ENCODE data around the gene SS18L1. TPM values are rescaled to one million over a fixed set of nuclear protein-coding genes. Genes with fewer than 3 reads are reported as not detected.

The SS18L1 gene
- total and polyA plus RNA-seq, 10 of the 15 experiments (the other 5 are each of a cell fraction or from before 2014, with no cell fraction given), result 1.8 to 20.0 (median 6.6) TPM

- Histone ChIP-seq H3K36me3 (ENCODE audit: control insufficient read depth in 2 of 2, insufficient read depth in 2 of 2, low read length in 1 of 2) (no peaks in the 10 kb centered on the region), H3K9ac (ENCODE audit: control insufficient read depth, insufficient read depth, low read length) (no peak within 1 kb of the TSS), H3K27me3 (replicated peaks in 1 of 2; ENCODE audit: control insufficient read depth in 2 of 2, insufficient read depth in 2 of 2, low read length in 1 of 2) (peaks cover 1 to 10% of the 10 kb centered on the region in 2 experiments; a peak in 3 of 4 replicates), H3K9me3 (replicated peaks; ENCODE audit: control insufficient read depth, insufficient read depth, low read length) (no peaks in the 10 kb centered on the region), H3K4me1 (ENCODE audit: control insufficient read depth, insufficient read depth, low read length) (no peaks in the 10 kb centered on the region), H2AFZ (ENCODE audit: control insufficient read depth, low read depth, low read length) (no peak within 1 kb of the TSS), H3K4me3 (no peak within 1 kb of the TSS), H3K79me2 (ENCODE audit: control insufficient read depth, insufficient read depth, low read length) (no peaks in the 10 kb centered on the region), H4K20me1 (ENCODE audit: control insufficient read depth, insufficient read depth) (no peaks in the 10 kb centered on the region; the same call in 1 of the 2 replicates), H3K27ac (ENCODE audit: control insufficient read depth, insufficient read depth) (no peak within 1 kb of the TSS), H3K4me2 (ENCODE audit: control insufficient read depth, insufficient read depth) (0 out of 2 replicates have a peak within 1 kb of the TSS, but pooled peaks have one; percentile 17)
- SMC1A ChIA-PET (ENCODE audit: uncharacterized antibody, unreplicated experiment), result no interaction called here
- DNase-seq (ENCODE audit: low read depth, low spot score), result no peak
- FAIRE-seq, result no peak
- CTCF ChIA-PET, result no interaction called here
- POLR2A ChIA-PET, result no interaction called here
- peak; percentile 67 for ATAC-seq
- in situ Hi-C loops (cut with MboI), result no loop called here
- intact Hi-C loops (cut with micrococcal nuclease; ENCODE audit: unreplicated experiment), result no loop called here
- BruUV-seq (replicated peaks), result no TSS peak
- 2% methylated on average over 24 of the region's 84 CpGs for WGBS (ENCODE audit: insufficient coverage, insufficient replicate concordance, low lambda C conversion rate, missing lambda C conversion rate)
- RAD21 ChIA-PET (ENCODE audit: unreplicated experiment), result no interaction called here
- TF ChIP-seq NFYB (IDR thresholded peaks at IDR 0.05; ENCODE audit: insufficient read depth, low read depth, low read length), result peak; percentile 32; the same call in 1 of the 2 replicates
- peak; percentile 89 for TF ChIP-seq REST (IDR thresholded peaks at IDR 0.05; ENCODE audit: low read depth, low read length)
- TF ChIP-seq LARP7 (IDR thresholded peaks at IDR 0.05), result no peak
- TF ChIP-seq EGR1 (IDR thresholded peaks at IDR 0.05; ENCODE audit: borderline replicate concordance in 1 of 2, low read depth in 2 of 2, low read length in 2 of 2), result 0 out of 3 replicates have a peak, but pooled peaks of 1 of the 2 experiments have one; percentile 38
These were observed 76.6 kb downstream of the SS18L1 start, which contains the start of gene HRH3 for GRCh38 chr20:62219992-62220665. Gene HRH3, minus strand, starts transcription at chr20:62220278. Its CDS starts 308 bp downstream, at chr20:62219970.
